Stimulated activated CD4-positive, alpha-beta T cell treated with anti-CD3 and anti-CD28 coated beads, TNF-alpha, amount 100 ng/mL, for 1 hour (primary cell): Measurements from ENCODE around the gene CHRNA4.
"Not testable (repeated sequence)": the region's sequence is repeated elsewhere in the genome, so short reads cannot be mapped to it uniquely, and the experiment has no call there.

ENCODE experiments used
- DNase-seq, 3 donors: peaks; one replicate each; pipeline ENCODE4 v3.0.0-alpha.2; 2020; ENCODE audit warnings: low read depth in 3 of 3, low spot score in 1 of 3

CHRNA4 gene

DNA sequence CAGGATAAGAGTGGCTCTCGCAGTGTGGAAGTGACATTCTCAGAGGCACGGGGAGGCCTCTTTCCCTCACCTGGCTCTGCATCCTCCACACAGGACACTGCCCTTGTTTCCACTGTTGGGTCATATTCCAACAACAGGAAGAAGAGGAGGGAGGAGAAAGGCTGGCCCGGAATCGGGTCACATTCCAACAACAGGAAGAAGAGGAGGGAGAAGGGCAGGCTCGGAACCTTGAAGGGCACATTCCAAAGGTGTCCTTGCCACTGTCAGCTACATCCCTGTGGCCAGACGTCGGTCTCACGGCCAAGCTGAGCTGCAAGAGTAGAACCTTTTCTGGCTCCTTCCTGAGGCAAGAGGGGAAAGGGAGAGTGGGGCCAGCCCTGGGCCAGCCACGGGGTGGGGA lies 25.4 kb downstream of the CHRNA4 start:
- DNase-seq = no peak

- not testable (repeated sequence) for DNase-seq
These were observed 26.1 kb downstream of the CHRNA4 start for GRCh38 chr20:63335060-63335459.

DNA sequence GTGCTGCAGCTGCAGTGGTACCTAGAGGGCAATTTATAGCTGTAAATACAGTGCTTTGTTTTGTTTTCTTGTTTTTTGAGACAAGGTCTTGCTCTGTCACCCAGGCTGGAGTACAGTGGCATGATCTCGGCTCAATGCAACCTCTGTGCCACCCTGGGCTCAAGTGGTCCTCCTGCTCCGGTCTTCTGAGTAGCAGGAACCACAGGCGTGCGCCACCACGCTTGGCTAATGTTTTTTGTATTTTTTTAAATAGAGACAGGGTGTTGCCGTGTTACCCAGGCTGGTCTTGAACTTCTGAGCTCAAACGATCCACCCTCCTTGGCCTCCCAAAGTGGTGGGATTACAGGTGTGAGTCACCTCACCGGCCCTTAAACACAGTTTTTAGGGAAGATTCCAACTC lies 26.8 kb downstream of the CHRNA4 start:
- no peak for DNase-seq

DNA sequence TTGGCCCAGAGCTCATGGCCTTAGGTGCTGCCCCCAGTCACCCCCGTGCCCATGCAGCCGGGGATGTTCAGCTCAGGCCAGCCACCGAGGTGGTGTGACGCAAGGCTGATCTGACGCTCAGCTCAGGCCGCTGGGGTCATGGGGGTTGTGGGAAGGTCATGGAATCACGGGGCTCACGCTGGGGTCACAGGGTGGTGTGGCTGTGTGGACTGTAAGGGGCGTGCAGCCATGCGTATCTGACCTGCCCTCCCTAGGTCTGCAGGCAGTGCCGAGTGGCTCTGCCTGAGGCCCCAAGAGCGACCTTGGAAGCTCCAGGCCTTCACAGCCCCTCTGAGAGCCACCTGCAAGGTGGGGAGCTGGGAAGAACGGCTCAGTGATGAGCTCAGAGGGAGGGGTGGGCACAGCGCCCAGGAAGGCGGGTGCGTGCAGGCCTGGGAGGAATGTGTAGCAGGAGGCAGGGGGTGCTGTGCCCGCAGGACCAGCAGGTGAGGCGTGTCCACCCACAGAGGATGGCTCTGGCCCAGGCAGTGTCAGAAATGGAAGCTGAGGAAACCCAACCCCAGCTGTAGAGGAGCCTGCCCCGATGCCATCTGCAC lies 27.8 kb downstream of the CHRNA4 start:
- no peak for DNase-seq

GRCh38 chr20:63332488-63333240 lies 28.5 kb downstream of the CHRNA4 start:
- DNase-seq = no peak

DNA sequence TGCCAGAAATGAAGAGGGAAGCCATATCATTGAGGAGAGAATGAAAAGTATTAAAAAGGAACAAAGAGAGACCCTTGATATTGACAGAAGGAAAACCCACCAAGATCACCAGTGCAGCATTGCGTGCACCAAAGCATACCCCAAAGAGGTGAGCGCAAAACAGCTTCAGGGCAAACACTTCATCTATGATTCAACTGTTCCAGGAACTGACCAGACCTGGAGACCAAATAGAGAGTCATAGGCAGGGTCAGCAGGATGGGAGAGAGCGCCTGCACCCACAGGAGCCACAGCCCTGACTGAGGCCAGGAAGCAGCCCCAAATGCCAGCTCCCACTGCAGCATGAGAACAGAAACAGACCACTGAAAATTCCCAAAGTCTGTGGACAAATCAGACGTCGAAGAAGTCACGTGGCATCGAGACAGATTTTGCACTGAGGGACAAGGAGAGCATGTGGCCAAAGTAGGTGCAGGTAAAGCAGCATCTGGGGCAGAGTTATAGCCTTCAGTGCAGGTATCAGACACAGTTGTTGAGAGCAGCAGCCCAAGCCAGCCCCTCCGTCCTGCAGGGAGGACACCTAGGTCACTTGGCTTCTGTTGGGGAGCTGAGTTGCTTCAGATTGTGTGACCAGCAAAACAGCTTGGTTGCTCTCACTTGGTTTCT lies 29.3 kb downstream of the CHRNA4 start:
- DNase-seq = no peak

DNA sequence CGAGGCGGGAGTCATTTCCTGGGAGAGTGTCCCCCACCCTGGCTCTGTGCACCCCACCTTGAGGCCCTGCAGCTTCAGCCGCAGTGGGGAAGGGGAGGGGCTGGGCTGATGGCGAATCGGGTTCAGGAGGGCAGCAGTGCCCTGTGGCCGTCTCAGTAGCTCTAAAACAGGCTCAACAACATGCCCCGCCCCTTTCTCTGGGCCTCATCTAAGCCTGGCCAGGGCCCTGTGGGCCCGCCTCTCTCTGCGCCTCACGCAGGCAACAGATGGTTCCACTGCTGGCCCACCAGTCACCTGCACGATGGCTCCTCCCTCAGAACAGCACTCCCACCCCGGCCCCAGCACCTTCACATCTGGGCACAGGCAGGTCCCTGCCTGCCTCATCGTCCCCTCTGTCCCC lies 30.2 kb downstream of the CHRNA4 start:
- DNase-seq = no peak

GRCh38 chr20:63330084-63330760 lies 30.9 kb downstream of the CHRNA4 start:
- no peak for DNase-seq

- no peak for DNase-seq
These were observed 31.6 kb downstream of the CHRNA4 start for GRCh38 chr20:63329331-63330083.

DNA sequence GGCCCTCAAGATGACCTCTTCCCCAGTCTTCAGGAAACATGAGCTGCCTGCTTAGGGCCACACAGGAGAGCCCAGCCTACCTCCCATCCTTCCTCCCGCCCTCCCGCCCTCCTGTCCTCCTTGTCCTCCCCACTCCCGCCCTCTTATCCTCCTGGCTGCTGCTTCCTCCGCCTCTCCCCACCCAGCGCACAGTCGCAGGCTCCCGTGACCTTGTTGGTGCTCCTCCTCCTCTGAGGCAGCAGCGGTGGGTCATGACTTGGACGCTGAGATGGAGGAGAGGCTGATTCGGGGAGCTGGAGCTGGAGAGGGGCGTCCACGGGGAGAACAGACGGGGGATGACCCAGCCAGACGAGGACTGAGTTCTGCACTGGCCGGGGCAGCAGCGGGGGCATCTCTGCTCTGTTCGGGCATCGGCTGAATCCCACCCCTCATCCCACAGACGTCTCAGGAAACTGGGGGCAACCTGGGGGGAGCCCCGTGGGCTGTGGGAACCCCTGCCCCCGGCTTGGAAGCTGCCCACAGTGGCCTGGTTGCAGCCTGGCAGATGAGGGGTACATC lies 32.4 kb downstream of the CHRNA4 start:
- DNase-seq = no peak

GRCh38 chr20:63328026-63328700 lies 33.0 kb downstream of the CHRNA4 start:
- no peak for DNase-seq

DNA sequence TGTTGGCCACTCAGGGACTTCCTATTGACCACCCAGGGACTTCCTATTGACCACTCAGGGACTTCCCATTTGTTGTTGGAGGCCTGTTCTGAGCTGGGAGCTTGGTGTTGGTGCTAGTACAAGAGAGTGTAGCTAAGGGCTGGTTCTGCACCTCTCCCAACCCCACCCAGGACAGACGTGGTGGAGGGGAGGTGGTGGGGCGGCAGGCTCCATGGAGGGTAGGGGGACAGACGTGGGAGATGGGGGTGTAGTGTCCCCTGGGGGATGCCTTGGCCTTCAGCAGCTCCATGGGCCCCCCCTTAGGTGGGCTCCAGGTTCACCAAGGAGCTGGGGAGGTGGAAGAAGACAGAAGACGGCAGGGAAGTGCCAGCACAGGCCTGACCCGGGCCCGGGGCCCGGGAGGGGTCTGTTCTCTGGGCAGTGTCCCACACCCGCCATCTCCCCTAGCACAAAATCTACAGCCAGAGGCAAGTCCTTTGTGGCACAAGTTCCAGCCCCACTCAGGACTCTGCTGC lies 33.9 kb downstream of the CHRNA4 start:
- no peak for DNase-seq

DNA sequence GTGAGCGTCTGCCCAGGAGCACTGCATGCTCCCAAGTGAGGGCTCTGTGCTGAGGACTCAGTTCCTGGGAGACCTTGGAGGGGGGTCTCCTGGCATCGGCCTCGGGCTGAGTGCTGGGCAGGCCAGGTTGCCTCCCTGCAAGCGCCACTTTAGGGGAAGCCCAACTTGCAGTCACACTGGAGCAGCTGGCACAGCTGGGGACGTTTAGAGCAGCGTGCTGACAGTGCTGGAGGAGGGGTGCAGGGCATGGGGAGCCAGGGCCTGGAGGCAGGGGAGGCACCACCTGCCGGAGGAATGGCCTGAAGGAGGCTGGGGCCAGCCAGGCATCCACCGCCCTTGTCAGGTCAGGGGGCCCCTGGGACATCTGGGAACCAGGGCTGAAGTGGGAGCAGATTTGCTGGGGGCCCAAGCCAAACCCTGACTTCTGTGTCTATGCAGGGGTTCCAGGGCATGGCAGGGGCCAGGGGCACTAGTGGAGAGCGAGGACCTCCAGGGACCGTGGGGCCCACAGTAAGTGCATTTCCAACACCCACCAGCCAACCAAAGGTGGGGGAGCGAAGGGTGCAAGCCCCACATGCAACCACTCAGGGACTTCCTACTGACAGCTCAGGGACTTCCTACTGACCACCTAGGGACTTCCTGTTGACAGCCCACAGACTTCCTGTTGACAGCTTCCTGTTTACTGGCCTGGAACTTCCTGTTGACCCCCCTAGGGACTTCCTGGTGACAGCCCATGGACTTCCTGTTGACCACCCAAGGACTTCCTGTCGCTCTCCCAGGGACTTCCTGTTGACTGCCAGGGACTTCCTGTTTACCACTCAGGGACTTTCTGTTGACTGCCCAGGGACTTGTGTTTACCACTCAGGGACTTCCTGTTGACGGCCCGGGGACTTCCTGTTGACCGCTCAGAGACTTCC lies 34.6 kb downstream of the CHRNA4 start:
- DNase-seq = no peak

GRCh38 chr20:63325554-63326313 lies 35.4 kb downstream of the CHRNA4 start:
- no peak for DNase-seq

DNA sequence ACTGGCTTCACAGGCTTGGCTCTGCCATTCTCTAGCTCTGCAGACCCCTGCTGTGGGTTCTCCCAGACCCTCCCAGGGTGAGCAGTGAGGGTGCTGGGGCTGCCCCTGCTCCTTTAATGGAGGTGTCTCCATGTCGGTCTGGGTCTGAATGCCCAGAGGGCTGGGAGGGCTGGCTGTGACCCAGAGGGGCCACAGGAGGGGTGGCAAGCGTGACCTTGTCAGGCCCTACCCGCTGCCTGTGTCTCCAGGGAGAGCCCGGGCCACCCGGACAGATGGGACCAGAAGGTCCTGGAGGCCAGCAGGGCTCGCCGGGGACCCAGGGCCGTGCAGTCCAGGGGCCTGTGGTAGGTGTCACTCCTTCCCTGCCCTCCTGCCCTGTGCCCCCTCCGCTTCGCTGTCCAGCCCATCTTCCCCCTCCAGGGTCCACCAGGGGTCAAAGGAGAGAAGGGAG lies 36.1 kb downstream of the CHRNA4 start:
- no peak for DNase-seq

DNA sequence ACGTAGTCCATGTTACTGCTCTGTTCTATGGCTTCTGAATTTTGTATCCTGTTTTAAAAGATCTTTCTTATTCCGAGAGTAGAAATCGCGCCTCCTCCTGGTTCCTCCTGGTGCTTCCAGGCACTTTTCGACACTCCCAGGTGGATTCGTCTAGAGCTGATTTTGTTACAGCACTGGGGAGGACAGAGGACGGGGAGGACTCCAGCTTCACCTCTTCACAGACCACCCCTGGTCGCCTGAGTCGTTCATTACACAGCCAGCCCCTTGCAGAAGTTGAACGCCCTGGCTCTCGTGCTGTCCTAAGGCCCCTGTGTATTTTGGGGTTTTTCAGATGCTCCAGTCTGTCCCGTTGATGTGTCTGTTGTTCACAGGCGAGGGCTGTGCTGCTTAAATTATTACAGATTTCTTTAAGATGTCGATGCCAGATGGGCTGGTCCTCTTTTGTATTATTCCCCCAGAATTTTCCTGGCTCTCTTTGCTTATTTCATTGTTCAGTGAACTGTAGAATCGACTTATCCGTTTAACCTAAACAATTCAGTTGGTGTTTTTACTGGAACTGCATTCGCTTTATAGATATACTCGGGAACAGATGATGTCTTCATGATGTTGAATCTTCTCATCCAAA lies 37.7 kb downstream of the CHRNA4 start:
- no peak for DNase-seq

DNA sequence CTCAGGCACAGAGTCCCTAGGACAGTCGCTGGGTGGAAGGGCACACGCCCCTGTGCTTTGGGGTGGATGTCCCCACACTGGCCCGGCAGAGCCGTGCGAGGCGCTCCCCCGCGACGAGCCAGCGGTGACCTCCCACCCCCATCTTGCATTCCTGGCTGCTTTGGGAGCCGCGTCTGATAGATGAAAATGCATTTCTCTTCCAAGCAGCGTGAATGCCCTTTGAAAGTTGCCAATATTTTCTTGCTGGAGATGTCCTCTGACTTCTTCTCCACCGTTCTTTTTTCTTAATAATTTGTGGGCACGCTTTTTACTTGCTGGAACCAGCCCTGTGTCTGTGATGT lies 38.2 kb downstream of the CHRNA4 start:
- no peak for DNase-seq
